OCI-LY3 (cell line): ENCODE results near the gene FILIP1L.

Source experiments
- EZH2phosphoT487 ChIP-seq: fragments of 200-600 bp; shearing (Covaris generic); IDR thresholded peaks from 2 replicates; pipeline ENCODE4 v1.6.1; 2018; ENCODE audit warnings: antibody characterized with exemption, mixed run types, low read depth
- TF ChIP-seq, protein P1 (sequence below): fragments of 200-600, 300-600 bp; sonication (generic); IDR thresholded peaks from 2 replicates; pipeline ENCODE4 v1.5.1; 2014; ENCODE audit warnings: antibody characterized with exemption, low read length, low read depth

DNA sequence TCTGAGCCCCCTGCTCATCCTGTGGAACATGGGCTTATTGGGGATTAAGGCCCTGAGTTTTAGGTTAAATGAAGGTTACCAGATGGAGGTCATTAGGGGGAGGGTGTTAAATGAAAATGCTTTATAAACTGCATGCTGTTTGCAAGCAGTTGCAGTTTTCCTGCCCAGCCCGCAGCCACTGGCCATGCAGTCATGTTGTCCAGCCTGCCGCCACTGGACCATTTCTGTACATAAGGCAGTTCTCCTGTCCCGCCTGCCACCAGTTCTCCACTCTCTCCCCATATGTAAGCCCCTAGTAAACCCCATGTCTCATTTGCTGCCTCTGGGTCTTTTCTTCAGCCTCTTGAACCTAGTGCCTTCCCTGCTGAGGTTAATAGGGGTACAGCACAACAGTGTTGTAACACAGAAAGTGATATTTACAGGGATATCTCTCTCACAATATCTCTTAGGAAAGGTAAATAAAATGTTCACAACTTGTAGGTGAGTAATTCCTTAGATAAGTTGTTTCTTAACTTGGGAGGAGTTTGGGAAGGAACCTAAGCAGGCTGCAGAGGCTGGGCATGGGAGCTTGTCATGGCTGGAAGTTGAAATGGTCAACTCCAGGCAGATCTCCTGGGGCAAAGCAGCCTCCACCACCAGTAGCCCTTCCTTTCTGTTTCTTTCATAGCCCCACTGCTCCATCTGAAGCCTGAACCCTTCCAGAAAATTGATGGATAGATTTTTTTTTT is 148.5 kb downstream of the FILIP1L start:
- TF ChIP-seq, protein P1, sequence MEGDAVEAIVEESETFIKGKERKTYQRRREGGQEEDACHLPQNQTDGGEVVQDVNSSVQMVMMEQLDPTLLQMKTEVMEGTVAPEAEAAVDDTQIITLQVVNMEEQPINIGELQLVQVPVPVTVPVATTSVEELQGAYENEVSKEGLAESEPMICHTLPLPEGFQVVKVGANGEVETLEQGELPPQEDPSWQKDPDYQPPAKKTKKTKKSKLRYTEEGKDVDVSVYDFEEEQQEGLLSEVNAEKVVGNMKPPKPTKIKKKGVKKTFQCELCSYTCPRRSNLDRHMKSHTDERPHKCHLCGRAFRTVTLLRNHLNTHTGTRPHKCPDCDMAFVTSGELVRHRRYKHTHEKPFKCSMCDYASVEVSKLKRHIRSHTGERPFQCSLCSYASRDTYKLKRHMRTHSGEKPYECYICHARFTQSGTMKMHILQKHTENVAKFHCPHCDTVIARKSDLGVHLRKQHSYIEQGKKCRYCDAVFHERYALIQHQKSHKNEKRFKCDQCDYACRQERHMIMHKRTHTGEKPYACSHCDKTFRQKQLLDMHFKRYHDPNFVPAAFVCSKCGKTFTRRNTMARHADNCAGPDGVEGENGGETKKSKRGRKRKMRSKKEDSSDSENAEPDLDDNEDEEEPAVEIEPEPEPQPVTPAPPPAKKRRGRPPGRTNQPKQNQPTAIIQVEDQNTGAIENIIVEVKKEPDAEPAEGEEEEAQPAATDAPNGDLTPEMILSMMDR = no peak
- no peak for TF ChIP-seq EZH2phosphoT487
